ENCODE data around the gene ATF6B.
"Not testable (repeated sequence)": the region's sequence is repeated elsewhere in the genome, so short reads cannot be mapped to it uniquely, and the experiment has no call there.

The ATF6B gene

DNA sequence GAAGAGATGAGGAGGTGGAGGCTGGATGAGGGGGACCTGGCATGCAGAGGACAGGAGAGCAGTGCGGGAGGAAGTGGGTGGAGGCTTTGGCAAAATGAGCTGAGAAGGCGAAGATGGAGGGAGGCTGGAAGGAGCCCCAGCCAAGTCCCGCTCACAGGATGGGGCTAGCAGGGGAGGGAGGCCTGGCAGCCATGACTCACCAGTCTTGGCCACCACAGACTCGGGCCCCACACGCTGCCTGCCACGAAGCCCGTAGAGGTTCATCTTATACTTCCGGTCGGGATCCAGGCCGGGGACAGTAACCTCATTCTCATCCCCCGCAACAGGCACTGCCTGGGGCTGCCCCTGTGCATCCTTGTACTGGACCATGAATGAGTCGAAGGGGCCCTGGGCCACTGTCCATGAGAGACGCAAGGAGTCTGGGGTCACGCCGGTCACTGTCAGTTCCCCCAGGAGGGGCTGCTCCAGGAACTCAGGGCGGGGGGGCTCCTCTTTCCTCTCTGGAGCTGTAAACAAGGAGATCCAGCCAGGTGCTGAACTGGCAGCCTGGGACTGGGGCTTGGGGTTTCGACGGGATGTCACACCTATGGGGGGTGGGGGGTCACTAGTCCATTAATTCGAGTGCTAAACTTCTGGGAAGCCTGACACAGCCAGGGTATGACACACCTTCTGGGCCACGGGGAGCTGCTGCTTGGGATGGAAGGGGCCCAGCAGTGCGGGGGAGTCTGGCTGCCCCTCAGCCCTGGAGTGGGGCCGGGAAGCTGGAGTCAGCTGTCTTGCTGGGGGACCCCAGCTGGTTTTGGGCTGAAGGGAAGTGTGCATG lies 46.7 kb downstream of the ATF6B start:
- H3K27me3 Mint-ChIP-seq = peaks cover 33% of the 10 kb centered on the region
- peaks cover 2% of the 10 kb centered on the region for H3K4me1 Mint-ChIP-seq
- H3K9me3 Mint-ChIP-seq = no peaks in the 10 kb centered on the region
- H3K36me3 Mint-ChIP-seq = no peaks in the 10 kb centered on the region
- ATAC-seq (ENCODE audit: low read depth) (no peak), DNase-seq (ENCODE audit: low spot score in 2 of 2) (no peak)
- H3K4me3 Mint-ChIP-seq = no peak overlapping the region
- H3K27ac Mint-ChIP-seq = no peak overlapping the region

DNA sequence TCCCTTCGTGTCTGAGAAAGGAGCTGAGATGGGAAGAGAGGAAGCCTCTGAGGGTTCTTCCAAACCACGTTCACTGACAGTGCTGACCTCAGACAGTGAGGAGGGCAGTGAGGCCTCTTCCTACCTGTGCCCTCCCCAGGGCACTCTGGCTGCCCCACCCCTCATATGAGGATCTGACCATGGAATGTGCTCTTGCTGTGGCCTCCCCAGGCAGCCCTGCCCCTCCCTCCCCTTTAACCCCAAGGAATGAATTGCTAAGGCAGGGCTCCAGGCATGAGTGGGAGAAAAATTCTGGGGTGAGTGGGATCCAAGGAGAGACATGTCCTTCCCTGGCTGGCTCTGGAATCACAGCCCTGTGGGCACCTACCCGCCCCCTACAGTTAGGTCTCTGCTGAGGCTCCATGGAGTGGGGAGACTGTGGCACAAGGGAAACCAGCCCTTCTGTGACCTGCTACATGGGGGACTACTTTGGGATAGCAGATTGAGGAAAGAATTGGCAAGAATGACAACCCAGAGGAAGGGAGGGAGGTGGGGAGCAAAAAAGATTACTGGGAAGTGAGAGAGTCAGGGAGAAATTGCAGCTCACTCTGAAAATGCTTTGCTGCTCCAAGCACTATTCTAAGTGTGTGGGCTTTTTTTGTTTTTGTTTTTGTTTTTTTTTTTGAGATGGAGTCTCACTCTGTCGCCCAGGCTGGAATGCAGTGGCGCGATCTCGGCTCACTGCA lies 48.3 kb downstream of the ATF6B start:
- Mint-ChIP-seq H3K27ac (no peak overlapping the region), H3K9me3 (no peaks in the 10 kb centered on the region), H3K36me3 (peaks cover 2% of the 10 kb centered on the region), H3K4me3 (no peak overlapping the region), H3K27me3 (peaks cover 33% of the 10 kb centered on the region), H3K4me1 (peaks cover 2% of the 10 kb centered on the region)
- DNase-seq (ENCODE audit: low spot score in 2 of 2) (no peak), ATAC-seq (ENCODE audit: low read depth) (no peak)

DNA sequence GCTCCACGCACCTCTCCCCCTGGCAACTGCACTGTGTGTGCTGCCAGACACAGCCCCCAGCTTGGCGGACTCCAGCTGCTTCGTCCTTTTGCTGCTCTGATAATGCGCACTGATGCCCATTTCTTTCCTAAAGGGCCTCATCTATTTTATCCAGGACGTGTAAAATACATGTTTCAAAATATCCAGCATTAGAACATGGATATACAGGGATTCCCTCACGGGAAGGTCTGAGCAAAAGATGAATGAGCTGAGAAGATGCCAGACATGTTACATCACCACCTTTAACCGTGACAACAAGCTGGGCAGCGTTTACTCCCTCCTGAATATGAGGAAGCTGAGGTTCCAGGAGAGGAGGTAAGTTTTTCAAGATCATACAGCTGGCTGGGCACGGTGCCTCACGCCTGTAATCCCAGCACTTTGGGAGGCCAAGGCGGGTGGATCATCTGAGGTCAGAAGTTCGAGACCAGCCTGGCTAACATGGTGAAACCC lies 51.7 kb downstream of the ATF6B start:
- Mint-ChIP-seq H3K27ac (no peak overlapping the region), H3K4me1 (peaks cover 2% of the 10 kb centered on the region)

DNA sequence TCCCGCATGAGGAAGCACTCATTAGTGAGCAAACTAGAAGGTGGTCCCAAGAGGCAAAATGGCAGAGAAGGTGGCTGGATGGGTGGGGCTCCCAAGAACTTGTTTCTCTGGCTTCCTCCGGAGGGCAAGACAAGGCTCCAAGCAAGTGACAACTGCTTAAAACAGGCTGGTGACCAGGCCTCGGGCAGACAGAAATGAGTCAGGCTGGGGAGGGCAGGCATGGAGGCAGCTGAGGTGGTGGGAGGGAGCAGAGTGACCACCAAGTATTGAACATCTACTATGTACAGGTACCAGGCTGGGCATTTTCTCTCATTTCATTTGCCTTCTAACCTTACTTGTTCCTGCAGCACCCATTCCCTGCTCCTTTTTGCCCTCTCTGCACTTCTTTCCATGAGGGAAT lies 52.3 kb downstream of the ATF6B start:
- Mint-ChIP-seq H3K27ac (no peak overlapping the region), H3K9me3 (no peaks in the 10 kb centered on the region)
- no peak for DNase-seq (ENCODE audit: low spot score in 2 of 2)

More for the DNA sequence above, 51.7 kb downstream of the ATF6B start:
- Mint-ChIP-seq H3K4me3 (no peak overlapping the region), H3K36me3 (peaks cover 2% of the 10 kb centered on the region), H3K27me3 (peaks cover 29% of the 10 kb centered on the region), H3K9me3 (no peaks in the 10 kb centered on the region)
- ATAC-seq (ENCODE audit: low read depth) = no peak
- no peak for DNase-seq (ENCODE audit: low spot score in 2 of 2)

DNA sequence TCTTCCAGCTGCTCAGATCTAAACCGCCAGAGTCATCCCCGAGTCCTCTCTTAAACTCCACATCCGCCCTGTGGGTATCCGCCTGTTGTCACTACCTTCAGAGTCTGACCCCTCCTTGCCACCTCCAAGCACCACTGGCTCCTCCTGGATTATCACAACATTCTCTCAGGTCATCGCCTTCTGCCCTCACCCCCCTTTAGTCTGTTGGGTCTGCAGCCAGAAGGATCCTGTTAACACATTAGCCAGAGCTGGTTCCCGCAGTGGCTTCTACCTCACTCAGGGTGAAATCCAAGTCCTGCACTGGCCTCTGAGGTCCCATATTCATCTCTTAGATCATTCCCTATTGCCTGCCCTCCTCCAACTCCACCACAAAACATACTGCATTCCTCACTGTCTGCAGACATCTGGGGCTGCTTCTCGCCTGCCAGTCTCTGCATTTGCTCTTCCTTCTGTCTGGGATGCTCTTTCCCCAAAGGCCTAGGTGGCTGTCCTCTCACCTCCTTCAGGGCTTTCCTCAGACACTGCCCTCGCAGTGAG lies 53.0 kb downstream of the ATF6B start:
- Mint-ChIP-seq H3K4me1 (no peaks in the 10 kb centered on the region), H3K27me3 (peaks cover 27% of the 10 kb centered on the region), H3K36me3 (peaks cover 2% of the 10 kb centered on the region), H3K4me3 (no peak overlapping the region), H3K9me3 (no peaks in the 10 kb centered on the region), H3K27ac (no peak overlapping the region)
- DNase-seq (ENCODE audit: low spot score in 2 of 2) (no peak), ATAC-seq (ENCODE audit: low read depth) (no peak)

More for the DNA sequence above, 52.3 kb downstream of the ATF6B start:
- peaks cover 27% of the 10 kb centered on the region for H3K27me3 Mint-ChIP-seq
- H3K36me3 Mint-ChIP-seq = peaks cover 2% of the 10 kb centered on the region
- no peaks in the 10 kb centered on the region for H3K4me1 Mint-ChIP-seq
- ATAC-seq (ENCODE audit: low read depth) = no peak
- no peak overlapping the region for H3K4me3 Mint-ChIP-seq

DNA sequence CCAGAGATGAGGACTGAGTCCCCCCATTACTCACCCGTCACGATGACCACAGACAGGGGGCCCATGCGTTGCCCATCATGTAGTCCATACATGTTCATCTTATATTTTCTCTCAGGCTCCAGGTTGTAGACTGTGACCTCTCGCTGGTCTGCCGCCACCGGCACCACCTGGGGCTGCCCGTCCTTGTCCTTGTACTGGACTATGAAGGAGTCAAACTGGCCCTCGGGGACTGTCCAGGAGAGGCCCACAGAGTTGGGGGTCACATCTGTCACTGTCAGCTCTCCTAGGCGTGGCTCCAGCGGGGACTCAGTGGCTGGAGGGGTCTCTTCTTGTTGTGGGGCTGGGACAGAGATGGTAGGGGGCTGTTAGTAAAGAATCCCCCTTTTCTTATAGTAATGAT lies 54.4 kb downstream of the ATF6B start:
- Mint-ChIP-seq H3K4me1 (no peaks in the 10 kb centered on the region), H3K27me3 (peaks cover 30% of the 10 kb centered on the region), H3K36me3 (peaks cover 3% of the 10 kb centered on the region), H3K27ac (no peak overlapping the region), H3K4me3 (no peak overlapping the region), H3K9me3 (no peaks in the 10 kb centered on the region)
- DNase-seq (ENCODE audit: low spot score in 2 of 2) (no peak), ATAC-seq (ENCODE audit: low read depth) (no peak)

DNA sequence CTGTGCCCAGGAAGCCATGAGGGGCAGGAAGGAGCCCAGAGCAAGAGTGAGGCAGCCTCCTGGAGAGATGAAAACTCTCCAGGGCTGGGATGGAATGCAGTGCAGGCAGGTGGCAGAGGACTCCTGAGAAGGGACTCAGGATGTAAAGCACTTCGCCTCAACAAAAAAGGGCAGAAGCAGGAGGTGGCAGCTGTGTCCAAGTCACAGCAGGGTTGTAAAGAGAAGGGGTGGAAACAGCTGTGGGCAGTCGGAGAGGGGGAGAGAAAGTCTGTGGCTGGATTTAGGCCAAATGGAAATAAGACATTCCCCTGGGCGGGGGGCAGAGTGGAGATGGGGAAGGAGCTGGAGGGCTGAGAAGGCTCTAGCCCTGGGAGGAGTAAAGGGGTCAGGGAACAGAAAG lies 54.9 kb downstream of the ATF6B start:
- Mint-ChIP-seq H3K27ac (no peak overlapping the region), H3K4me3 (no peak overlapping the region), H3K36me3 (peaks cover 3% of the 10 kb centered on the region), H3K9me3 (no peaks in the 10 kb centered on the region), H3K4me1 (no peaks in the 10 kb centered on the region), H3K27me3 (peaks cover 30% of the 10 kb centered on the region)
- ATAC-seq (ENCODE audit: low read depth) (no peak), DNase-seq (ENCODE audit: low spot score in 2 of 2) (no peak)

DNA sequence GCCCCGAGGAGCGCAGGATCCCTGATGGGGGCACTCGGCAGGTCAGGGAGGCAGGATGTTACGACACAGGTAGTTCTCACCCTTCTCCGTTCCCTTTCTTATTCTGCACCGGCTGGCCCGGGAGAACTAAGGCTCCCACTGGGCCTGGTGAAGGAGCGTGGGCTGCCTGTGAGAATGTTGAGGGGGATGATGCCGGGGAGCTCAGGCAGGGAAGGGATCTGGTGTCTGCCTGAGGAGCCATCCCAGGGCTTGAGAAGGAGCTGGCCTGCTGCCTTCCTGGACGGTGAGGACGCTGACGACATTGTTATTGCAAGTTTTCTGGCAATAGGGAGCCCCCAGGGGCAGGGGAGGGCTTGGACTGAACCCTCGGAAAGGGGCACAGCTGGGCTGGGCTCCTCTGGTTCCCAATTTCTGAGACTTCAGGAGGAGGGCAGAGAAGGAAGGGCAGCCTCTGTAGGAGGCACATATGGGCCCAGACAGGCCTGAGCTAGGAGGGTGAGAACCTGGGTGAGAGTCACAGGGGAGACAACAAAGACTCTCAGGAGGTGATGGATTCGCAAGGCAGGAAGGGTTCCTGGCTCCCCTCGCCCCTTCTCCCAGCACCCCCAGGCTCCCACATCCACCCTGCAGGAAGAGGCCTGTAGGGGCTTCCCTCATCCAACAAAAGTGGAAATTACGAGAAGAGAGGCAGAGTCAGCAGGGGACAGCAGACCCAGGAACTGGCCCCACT lies 57.1 kb downstream of the ATF6B start:
- Mint-ChIP-seq H3K27ac (no peak overlapping the region), H3K4me1 (no peaks in the 10 kb centered on the region), H3K36me3 (peaks cover 3% of the 10 kb centered on the region), H3K4me3 (no peak overlapping the region), H3K27me3 (peaks cover 26% of the 10 kb centered on the region), H3K9me3 (no peaks in the 10 kb centered on the region)
- DNase-seq (ENCODE audit: low spot score in 2 of 2) (no peak), ATAC-seq (ENCODE audit: low read depth) (no peak)

DNA sequence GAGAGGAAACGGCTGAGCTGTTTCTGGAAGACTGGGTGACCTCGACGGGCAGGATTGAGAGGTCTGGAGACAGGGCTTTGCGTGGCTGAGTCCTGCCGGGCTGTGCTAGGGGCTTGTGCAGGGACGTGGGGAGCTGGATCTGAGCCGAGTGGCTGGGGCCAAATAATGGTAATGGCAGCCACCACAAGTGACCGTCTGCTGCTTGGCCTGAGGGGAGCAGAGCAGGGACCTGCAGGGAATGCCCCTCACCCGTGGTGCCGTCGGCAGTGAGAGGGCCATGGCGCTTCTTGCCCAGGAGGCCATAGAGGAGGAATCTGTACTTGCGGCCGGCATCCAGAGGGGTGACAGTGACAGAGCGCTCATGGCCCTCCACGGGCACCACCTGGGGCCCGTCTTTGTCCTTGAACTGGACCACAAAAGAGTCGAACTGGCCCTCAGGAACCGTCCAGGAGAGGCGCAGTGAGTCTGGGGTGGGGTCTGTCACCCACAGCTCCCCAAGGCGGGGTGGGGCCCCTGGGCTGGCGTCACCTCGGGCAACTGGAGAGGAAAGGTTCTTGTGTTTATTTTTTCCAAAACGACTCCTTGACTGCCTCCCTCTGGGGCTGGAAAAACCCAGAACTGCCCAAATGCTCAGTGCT lies 58.0 kb downstream of the ATF6B start:
- no peak for DNase-seq (ENCODE audit: low spot score in 2 of 2)
- Mint-ChIP-seq H3K4me3 (no peak overlapping the region), H3K9me3 (no peaks in the 10 kb centered on the region), H3K4me1 (no peaks in the 10 kb centered on the region), H3K36me3 (peaks cover 2% of the 10 kb centered on the region), H3K27me3 (peaks cover 20% of the 10 kb centered on the region), H3K27ac (no peak overlapping the region)
- no peak for ATAC-seq (ENCODE audit: low read depth)

DNA sequence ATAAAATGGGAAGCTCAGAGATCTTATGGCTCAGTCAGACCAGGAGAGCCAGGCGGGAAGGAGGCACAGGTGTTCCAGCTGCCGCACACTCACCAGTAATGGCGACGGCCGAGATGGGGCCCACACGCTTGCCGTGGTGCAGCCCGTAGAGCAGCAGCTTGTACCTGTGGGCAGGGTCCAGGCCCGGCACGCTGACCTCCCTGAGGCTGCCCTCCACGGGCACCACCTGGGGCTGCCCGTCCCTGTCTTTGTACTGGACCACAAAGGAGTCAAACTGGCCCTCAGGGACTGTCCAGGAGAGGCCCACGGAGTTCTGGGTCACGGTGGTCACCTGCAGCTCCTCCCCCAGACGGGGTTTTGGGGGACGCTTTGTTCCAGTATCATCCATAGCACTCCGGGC lies 58.6 kb downstream of the ATF6B start:
- Mint-ChIP-seq H3K4me3 (no peak overlapping the region), H3K4me1 (no peaks in the 10 kb centered on the region), H3K36me3 (peaks cover 1% of the 10 kb centered on the region), H3K27ac (no peak overlapping the region), H3K9me3 (no peaks in the 10 kb centered on the region), H3K27me3 (peaks cover 17% of the 10 kb centered on the region)
- no peak for DNase-seq (ENCODE audit: low spot score in 2 of 2)
- no peak for ATAC-seq (ENCODE audit: low read depth)

DNA sequence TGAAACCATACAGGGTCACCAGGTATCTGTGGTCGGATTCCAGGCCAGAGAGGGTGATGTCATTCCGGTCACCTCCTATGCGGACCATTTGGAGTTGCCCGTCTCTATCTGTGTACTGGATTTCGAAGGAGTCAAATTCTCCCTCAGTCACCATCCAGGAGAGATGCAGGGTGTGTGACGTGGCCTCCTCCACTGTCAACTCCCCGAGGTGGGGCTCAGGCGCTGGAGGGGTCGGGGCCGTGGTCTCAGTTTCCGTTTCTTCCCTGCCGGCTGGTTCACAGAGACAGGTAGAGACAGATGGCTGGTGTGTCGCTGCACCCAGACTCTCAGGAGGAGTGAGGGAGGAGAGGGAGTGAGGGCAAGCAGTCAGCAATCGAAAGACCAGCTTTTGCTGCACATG lies 59.2 kb downstream of the ATF6B start:
- ATAC-seq (ENCODE audit: low read depth) = no peak
- Mint-ChIP-seq H3K9me3 (no peaks in the 10 kb centered on the region), H3K27ac (no peak overlapping the region), H3K27me3 (peaks cover 13% of the 10 kb centered on the region), H3K4me1 (no peaks in the 10 kb centered on the region), H3K4me3 (no peak overlapping the region), H3K36me3 (peaks cover 1% of the 10 kb centered on the region)
- DNase-seq (ENCODE audit: low spot score in 2 of 2) = no peak

DNA sequence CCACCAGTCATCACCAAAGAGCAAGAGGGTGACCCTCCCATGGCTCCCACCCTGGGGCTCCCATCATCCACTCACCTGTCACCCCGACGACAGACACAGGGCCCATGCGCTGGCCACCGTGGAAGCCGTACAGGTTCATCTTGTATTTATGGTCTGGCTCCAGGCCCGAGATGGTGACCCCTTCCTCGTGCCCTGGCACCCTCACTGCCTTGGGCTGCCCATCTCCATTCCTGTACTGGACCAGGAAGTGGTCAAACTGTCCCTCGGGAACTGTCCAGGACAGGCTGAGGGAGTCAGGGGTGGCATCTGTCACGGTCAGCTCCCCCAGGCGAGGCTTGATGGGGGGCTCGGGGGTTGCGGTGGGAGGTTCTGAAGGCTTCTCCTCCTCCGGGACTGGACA lies 59.7 kb downstream of the ATF6B start:
- DNase-seq (ENCODE audit: low spot score in 2 of 2); H3K27ac Mint-ChIP-seq; H3K4me3 Mint-ChIP-seq; H3K36me3 Mint-ChIP-seq; H3K9me3 Mint-ChIP-seq; ATAC-seq (ENCODE audit: low read depth); H3K4me1 Mint-ChIP-seq: not testable (repeated sequence)
- peaks cover 13% of the 10 kb centered on the region for H3K27me3 Mint-ChIP-seq

DNA sequence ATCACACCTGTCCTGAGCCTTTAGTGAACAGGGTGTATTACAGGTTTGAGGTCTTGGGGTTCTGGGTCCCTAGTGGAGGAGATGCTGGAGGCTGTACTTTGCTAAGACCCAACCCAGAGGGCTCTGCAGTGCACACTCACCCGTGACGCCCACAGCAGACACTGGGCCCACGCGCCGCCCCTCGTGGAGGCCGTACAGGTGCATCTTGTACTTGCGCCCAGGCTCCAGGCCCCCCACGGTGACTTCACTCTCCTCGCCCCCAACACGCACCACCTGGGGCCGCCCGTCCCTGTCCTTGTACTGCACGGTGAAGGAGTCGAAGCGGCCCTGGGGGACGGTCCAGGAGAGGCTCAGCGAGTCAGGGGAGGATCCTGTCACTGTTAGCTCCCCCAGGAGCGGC lies 60.5 kb downstream of the ATF6B start:
- H3K9me3 Mint-ChIP-seq; H3K27ac Mint-ChIP-seq; H3K4me3 Mint-ChIP-seq; H3K4me1 Mint-ChIP-seq; H3K27me3 Mint-ChIP-seq; DNase-seq (ENCODE audit: low spot score in 2 of 2); ATAC-seq (ENCODE audit: low read depth); H3K36me3 Mint-ChIP-seq: not testable (repeated sequence)
